H1 (cell line): Measurements from ENCODE around the gene DIP2C. TPM values are rescaled to one million over a fixed set of nuclear protein-coding genes. Genes with fewer than 3 reads are reported as not detected.

Experiments
- ATF2 ChIP-seq: IDR thresholded peaks from 2 replicates; pipeline ENCODE4 v1.6.1; 2012; ENCODE audit warnings: low read length, inconsistent platforms
- KDM1A ChIP-seq: fragments of 200-600, 300-600 bp; sonication (generic); IDR thresholded peaks from 2 replicates; pipeline ENCODE4 v1.7.1; 2016; ENCODE audit warnings: mild to moderate bottlenecking, low read length, borderline replicate concordance
- SIN3A ChIP-seq, 2 experiments: IDR thresholded peaks in 1 of 2; conservative IDR thresholded peaks in 1 of 2; 2 replicates each; pipeline ENCODE4 v1.6.1; 2011 to 2012; ENCODE audit warnings: low read length in 2 of 2, improper control_type of control experiment in 1 of 2, low read depth in 1 of 2, mild to moderate bottlenecking in 1 of 2
- polyA plus RNA-seq, 7 experiments: library from polyadenylated mRNA; depleted of rRNA in 3 of 7; stranded (reverse) in 5 of 7; unstranded in 2 of 7; fragments of >200 nt in 5 of 7; fragments of 200-250 nt in 2 of 7; gene quantifications; 1 replicate in 5 of 7; 2 replicates in 1 of 7; 4 replicates in 1 of 7; pipeline versions ENCODE4 v1.2.1 to v1.2.3, GENCODE V29; 2011 to 2013; ENCODE audit warnings: missing spikeins in 2 of 7, mixed read lengths in 2 of 7
- total RNA-seq: library from RNA; stranded (reverse); fragmentation: NEBNext Ultra II Directional; extraction: Animal tissue kit (Norgen Biotek cat#: 25700); gene quantifications from 2 replicates; pipeline ENCODE4 v1.2.1, GENCODE V29; 2021

Gene DIP2C
- total and polyA plus RNA-seq, 2 of the 8 experiments (the other 6 are each of a cell fraction or from before 2014, with no cell fraction given), result 3.8 to 9.3 TPM

GRCh38 chr10:543862-544822 is 145.3 kb downstream of the DIP2C start (continued):
- no peak for TF ChIP-seq SIN3A (conservative IDR thresholded peaks at IDR 0.05 in 1 of 2, IDR thresholded peaks at IDR 0.05 in 1 of 2; ENCODE audit: low read depth in 1 of 2, low read length in 2 of 2)
- no peak for TF ChIP-seq KDM1A
- TF ChIP-seq ATF2, result no peak
- TF ChIP-seq, all 59 proteins: peak for 0
